HPDE6-E6E7 (cell line): ENCODE measurements around the gene CD1B.
"Not testable (repeated sequence)": the region's sequence is repeated elsewhere in the genome, so short reads cannot be mapped to it uniquely, and the experiment has no call there.

ENCODE experiments used
- DNase-seq: peaks from one replicate; pipeline ENCODE4 v3.0.0; 2011; ENCODE audit warnings: missing footprints; ENCODE audit errors: extremely low spot score

Gene CD1B

GRCh38 chr1:158329300-158329699 is 2.0 kb downstream of the CD1B start:
- no peak for DNase-seq

GRCh38 chr1:158328426-158328825 is 2.9 kb downstream of the CD1B start:
- no peak for DNase-seq

GRCh38 chr1:158327481-158327880 is 3.9 kb downstream of the CD1B start:
- no peak for DNase-seq

- DNase-seq: no peak
Observed at GRCh38 chr1:158324395-158324794, 6.9 kb downstream of the CD1B start.

GRCh38 chr1:158323866-158324265 is 7.5 kb downstream of the CD1B start:
- no peak for DNase-seq

GRCh38 chr1:158311066-158311465 is 20.3 kb downstream of the CD1B start:
- DNase-seq: no peak

- no peak for DNase-seq
Observed at GRCh38 chr1:158310623-158311022, 20.7 kb downstream of the CD1B start.

- no peak for DNase-seq
Observed at GRCh38 chr1:158295791-158296190, 35.5 kb downstream of the CD1B start.

- DNase-seq: no peak
Observed at GRCh38 chr1:158290321-158290844, 40.9 kb downstream of the CD1B start.

GRCh38 chr1:158289811-158290210 is 41.5 kb downstream of the CD1B start, which contains the start of gene CD1C:
Gene CD1C, plus strand, starts transcription at chr1:158289923. Its CDS starts 142 bp downstream, at chr1:158290065.
- no peak for DNase-seq

- DNase-seq: no peak
Observed at GRCh38 chr1:158286941-158287346, 44.4 kb downstream of the CD1B start.

GRCh38 chr1:158286487-158286886 is 44.8 kb downstream of the CD1B start:
- DNase-seq: no peak

GRCh38 chr1:158285756-158286241 is 45.5 kb downstream of the CD1B start:
- DNase-seq: no peak

- no peak for DNase-seq
Observed at GRCh38 chr1:158283965-158284364, 47.4 kb downstream of the CD1B start.

GRCh38 chr1:158282421-158282820 is 48.9 kb downstream of the CD1B start:
- DNase-seq: not testable (repeated sequence)
